GM21367 (cell line): Measurements from ENCODE around the gene ARRB2.
A peak's percentile ranks its signal among the peaks of the same experiment; 100 is the strongest.
"Not testable (repeated sequence)": the region's sequence is repeated elsewhere in the genome, so short reads cannot be mapped to it uniquely, and the experiment has no call there.

Experiments used
- ATAC-seq: cut with Tn5 transposase; IDR thresholded peaks from one replicate; pipeline ENCODE4 v1.9.1; 2021; ENCODE audit not compliant: unreplicated experiment

ARRB2 gene

GRCh38 chr17:4699401-4700056 is 10.9 kb upstream of the ARRB2 start:
- ATAC-seq, result not testable (repeated sequence)

DNA sequence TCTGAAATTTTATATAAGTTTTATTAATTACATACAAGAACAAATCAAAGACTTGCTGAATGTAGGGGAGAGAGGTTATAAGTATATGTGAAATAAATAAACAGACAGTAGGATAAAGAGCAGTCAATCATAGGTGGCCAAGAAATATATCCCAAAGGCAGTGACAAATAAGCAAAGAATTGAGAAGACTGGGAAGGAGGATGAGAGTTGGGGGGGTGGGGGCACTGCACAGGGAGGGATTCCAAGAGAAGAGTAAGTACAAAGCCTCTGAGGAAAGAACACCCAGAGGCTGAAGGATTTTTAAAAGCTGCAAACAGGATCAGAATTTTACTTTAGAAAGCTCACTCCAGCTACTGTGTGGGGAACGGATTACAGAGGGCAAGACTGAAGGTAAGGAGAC is 9.3 kb upstream of the ARRB2 start:
- no peak for ATAC-seq

- no peak for ATAC-seq
Measured at GRCh38 chr17:4703330-4703691, 7.1 kb upstream of the ARRB2 start.

DNA sequence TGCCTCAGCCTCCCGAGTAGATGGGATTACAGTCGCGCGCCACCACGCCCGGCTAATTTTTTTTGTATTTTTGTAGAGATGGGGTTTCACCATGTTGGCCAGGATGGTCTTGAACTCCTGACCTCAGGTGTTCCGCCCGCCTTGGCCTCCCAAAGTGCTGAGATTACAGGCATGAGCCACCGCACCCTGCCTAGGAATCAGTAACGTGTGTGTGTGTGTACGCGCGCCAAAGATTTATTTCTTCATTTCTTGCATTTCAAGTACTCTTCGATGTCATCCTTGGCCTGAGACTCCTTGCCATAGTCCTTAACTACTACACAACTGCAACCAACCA is 5.9 kb upstream of the ARRB2 start:
- ATAC-seq, result not testable (repeated sequence)

GRCh38 chr17:4704991-4705390 is 5.4 kb upstream of the ARRB2 start:
- ATAC-seq, result no peak

GRCh38 chr17:4706121-4706520 is 4.3 kb upstream of the ARRB2 start:
- ATAC-seq, result no peak

- ATAC-seq, result no peak
Measured at GRCh38 chr17:4708436-4708835, 2.0 kb upstream of the ARRB2 start.

DNA sequence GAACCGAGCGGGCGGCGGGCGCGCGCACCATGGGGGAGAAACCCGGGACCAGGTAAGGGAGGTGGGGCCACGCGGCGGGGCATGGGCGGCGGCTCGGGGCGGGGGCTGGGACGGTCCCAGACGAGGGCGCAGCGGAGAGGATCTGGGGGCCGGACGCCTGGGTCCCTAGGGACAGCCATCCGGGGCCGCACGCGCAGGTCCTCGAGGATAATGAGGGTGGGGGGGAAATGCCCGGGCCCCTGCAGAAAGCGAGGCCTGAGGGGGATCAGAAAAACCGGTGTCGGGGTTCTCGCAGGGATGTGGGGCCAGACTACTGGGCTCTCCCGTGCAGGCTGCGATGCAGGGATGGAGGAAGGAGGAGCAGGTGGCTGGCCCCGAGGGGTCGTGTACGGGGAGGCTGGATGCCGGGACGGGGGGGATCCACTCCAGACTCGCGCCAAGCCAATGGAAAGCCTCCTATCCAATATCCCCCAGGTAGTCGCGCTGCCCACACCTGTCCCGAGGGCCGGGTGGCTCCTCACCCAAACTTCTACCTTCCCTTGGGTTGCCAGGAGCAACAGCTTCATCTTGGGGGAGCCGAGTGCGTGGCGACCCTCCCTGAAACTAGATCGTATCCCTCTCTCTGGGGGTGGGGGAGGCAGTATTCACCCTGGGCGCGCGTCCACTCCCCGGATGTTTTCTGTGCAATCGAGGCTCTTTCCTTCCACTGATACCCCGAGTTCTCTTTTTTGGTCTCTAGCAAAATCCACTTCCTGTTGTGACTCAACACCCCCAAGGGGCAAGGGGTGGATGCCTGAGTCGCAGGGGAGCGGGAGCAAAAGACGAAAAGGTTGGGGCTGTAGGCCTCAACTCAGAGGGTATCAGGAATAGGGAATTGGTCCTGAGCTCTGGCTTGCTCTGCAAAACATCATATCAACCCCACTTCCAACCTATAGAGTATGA is 532 bp downstream of the ARRB2 start:
- ATAC-seq, result peak; percentile 7

DNA sequence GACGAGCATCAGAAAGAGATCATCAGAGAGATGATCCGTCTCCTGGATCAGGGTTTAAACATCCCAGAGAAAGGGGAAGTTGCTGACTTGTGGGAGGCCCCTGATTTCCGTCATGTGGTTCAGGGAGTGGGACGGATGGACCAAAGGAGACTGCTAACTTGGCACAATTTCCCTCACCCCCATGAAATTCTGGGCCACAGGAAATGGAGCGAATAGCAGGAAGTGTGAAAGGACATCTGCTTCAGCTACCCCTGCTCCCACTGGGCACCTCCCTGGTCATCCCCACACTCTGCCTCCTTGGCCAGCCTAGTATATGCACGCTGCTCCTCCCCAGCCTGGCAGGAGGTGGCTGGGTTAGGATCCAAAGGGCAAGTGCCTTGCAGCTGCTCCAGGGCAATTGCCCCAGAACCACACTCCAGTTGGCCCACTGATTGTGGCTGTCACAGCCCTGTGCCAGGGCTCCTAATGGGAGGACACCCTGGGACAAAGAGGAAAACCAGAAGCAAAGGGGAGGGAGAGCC is 1.3 kb downstream of the ARRB2 start:
- no peak for ATAC-seq

- ATAC-seq, result no peak
Measured at GRCh38 chr17:4712526-4712925, 2.1 kb downstream of the ARRB2 start.

- not testable (repeated sequence) for ATAC-seq
Measured at GRCh38 chr17:4714340-4715062, 4.1 kb downstream of the ARRB2 start.

- no peak for ATAC-seq
Measured at GRCh38 chr17:4715063-4715744, 4.8 kb downstream of the ARRB2 start.

- no peak for ATAC-seq
Measured at GRCh38 chr17:4716081-4716480, 5.6 kb downstream of the ARRB2 start.

DNA sequence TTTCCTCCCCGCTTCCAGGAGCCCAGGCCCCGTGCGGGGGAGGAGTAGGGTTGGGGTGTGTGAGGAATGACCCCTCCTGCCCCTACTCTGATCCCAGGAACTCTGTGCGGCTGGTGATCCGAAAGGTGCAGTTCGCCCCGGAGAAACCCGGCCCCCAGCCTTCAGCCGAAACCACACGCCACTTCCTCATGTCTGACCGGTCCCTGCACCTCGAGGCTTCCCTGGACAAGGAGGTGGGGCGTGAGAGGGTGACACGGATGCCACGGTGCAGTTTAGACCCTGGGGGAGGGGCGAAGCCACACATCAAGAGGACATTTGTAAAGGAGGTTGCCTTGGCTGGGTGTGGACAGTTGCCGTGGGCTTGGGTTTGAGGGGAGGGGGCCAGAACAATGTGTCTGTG is 7.4 kb downstream of the ARRB2 start:
- ATAC-seq, result no peak

GRCh38 chr17:4718276-4718675 is 7.8 kb downstream of the ARRB2 start:
- ATAC-seq, result no peak

DNA sequence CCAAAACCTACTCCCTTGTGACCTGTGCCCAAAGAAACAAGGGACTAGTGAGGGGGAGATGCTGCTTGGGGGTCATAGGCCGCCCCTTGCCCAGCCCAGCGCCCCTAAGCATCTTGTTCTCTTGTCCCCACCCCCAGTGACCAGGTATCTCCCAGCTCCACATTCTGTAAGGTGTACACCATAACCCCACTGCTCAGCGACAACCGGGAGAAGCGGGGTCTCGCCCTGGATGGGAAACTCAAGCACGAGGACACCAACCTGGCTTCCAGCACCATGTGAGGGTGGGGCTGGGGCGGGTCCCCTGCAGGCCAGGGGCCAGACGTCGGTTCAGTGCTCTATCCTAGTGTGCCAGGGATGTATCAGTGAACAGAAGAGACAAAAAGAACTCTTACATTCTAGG is 8.7 kb downstream of the ARRB2 start:
- ATAC-seq, result no peak

DNA sequence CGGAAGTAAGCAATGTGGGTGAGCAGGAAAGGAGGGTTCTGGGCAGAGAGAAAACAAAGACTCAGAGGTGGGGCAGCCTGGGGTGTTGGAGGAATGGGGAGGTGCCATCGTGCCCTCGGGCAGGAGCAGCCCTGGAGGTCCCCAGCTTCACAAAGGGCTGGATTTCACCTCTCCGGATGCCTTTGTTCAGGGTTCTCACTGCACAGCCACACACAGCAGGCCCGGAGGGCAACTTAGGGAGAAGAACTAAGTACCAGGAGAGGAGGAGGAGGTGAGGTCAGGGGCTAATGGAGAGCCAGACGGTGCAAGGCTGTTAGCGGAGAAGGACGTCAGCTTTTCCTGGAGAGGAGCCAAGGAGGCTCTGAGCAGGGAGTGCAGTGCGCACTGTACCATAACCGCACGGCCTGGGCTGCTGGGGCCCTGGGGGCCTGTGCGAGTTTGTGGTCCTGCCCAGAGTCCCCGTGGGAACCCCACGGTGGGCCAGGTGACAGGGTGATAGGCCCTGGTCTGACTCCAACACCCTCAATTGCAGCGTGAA is 9.3 kb downstream of the ARRB2 start:
- no peak for ATAC-seq

GRCh38 chr17:4720787-4721186 is 10.4 kb downstream of the ARRB2 start:
- ATAC-seq, result no peak

GRCh38 chr17:4721203-4722135 is 11.0 kb downstream of the ARRB2 start:
- no peak for ATAC-seq
